Astrocyte of the spinal cord (primary cell): ENCODE data around the gene FCRLB.
A peak's percentile ranks its signal among the peaks of the same experiment; 100 is the strongest.

Experiments used
- DNase-seq: peaks from one replicate; pipeline ENCODE4 v3.0.0; 2011; ENCODE audit warnings: low read depth, low spot score
- H3K4me3 ChIP-seq: 2 replicates; pipeline ENCODE4 v1.5.1; 2011; ENCODE audit warnings: low read depth, mild to moderate bottlenecking, low read length, moderate library complexity
- in situ Hi-C: cut with HindIII; loops from 2 replicates; pipeline ENCODE4 v1.10.0; 2017; ENCODE audit warnings: low sequenced_read_pairs
- TF ChIP-seq, protein P1 (sequence below): IDR thresholded peaks from 2 replicates; pipeline ENCODE4 v1.5.1; 2012; ENCODE audit warnings: low read depth, mild to moderate bottlenecking, low read length, inconsistent platforms

FCRLB gene

DNA sequence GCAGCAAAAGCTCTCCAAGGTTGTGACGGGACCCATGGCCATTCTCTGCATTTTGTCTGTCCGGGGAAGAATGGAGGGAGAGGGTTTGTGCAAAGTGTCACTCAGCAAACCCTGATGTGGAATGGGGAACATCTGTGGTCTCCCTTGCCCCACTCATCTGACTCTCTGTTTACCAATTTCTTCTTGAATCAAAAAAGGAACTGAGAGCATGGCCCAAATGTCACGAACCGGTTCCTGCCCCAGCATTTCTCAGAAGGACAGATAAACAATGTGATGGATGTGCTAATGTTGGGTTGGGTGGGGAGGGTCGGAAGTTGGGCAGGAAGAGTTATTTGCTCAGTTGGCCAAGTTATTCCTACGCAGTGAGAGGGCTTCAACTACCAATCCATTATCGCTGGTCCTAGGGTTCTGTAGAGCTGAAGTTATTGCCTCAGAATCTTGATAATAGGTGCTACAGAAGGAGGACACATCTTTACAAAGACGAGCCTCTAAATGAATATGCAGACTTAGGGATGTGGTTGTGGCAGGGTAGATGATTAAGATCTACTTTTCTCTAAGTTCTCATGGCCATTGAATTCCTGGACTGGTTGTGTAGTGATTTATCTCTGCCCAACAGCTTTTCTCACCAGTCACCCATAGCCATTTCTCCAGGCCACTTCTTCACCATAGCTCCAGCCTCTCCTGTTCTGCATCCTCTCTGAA, 18.7 kb downstream of the FCRLB start:
- TF ChIP-seq, protein P1, sequence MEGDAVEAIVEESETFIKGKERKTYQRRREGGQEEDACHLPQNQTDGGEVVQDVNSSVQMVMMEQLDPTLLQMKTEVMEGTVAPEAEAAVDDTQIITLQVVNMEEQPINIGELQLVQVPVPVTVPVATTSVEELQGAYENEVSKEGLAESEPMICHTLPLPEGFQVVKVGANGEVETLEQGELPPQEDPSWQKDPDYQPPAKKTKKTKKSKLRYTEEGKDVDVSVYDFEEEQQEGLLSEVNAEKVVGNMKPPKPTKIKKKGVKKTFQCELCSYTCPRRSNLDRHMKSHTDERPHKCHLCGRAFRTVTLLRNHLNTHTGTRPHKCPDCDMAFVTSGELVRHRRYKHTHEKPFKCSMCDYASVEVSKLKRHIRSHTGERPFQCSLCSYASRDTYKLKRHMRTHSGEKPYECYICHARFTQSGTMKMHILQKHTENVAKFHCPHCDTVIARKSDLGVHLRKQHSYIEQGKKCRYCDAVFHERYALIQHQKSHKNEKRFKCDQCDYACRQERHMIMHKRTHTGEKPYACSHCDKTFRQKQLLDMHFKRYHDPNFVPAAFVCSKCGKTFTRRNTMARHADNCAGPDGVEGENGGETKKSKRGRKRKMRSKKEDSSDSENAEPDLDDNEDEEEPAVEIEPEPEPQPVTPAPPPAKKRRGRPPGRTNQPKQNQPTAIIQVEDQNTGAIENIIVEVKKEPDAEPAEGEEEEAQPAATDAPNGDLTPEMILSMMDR: no peak
- in situ Hi-C loops: loop anchor here (25.0 kb wide), 1 partner anchor 103 kb away; the partner anchor contains the start of gene FCGR3B
- DNase-seq: no peak
- H3K4me3 ChIP-seq: no peak overlapping the region

DNA sequence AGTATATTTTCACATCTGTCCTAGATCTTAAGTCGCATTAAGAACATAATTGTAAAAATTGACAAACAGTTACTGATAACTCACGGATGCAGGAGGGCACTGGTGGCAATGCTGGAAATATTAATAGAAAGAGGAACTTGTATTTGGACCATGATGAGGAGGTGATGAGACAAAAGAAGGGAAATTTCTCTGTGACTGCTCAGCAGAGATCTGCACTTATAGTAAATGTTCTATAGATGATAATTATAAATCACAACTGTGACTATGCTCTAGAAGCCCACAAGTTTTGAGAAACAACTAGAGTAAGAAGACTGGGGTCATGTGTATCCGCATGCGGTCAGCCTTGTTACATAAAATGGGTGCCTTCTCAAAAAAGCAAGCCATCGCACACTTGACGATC, 19.6 kb downstream of the FCRLB start:
- in situ Hi-C loops: loop anchor here (25.0 kb wide), 1 partner anchor 104 kb away; the partner anchor contains the start of gene FCGR3B
- DNase-seq: no peak
- TF ChIP-seq, protein P1: no peak
- H3K4me3 ChIP-seq: no peak overlapping the region

DNA sequence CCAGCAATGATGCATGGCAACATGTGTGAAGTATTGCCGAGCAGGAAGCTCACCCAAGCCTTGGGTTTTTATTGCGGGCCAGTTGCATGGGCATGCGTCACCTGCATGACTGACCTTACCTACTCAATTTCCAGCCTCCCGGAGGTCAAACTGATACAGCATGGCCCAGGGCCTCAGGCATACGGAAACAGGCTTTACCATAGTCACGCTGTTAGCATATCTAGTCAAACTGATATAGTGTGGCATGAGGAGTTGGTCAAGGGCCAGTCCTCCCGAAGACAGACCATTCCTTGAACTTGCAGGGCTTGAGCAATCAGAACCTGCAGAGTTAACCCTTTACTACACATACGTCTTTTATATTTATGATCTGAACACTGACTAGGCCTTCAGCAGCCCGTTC, 21.9 kb downstream of the FCRLB start:
- no peak for DNase-seq
- TF ChIP-seq, protein P1: no peak
- no peak overlapping the region for H3K4me3 ChIP-seq
- in situ Hi-C loops: loop anchor here (25.0 kb wide), 1 partner anchor 106 kb away; the partner anchor contains the start of gene FCGR3B

DNA sequence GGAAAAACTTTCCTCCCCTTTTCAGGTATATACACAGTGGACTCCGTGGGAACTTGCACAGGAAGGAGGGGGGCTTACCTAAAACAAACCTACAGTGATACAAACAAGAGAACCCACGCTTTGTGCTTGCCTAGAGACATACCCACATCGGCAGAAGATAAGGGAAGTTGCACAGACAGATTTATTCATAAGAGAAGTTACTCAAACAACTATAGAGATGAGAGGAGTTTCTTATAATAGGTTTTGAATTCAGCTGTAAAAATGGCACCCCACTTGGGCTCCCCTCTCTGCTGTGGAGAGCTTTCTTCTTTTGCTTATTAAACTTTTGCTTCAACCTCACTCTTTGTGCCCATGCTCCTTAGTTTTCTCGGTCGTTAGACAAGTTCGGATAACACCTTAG, 26.5 kb downstream of the FCRLB start:
- H3K4me3 ChIP-seq: no peak overlapping the region
- TF ChIP-seq, protein P1: no peak
- in situ Hi-C loops: loop anchor here (25.0 kb wide), 1 partner anchor 110 kb away; the partner anchor contains the start of gene FCGR3B
- no peak for DNase-seq

DNA sequence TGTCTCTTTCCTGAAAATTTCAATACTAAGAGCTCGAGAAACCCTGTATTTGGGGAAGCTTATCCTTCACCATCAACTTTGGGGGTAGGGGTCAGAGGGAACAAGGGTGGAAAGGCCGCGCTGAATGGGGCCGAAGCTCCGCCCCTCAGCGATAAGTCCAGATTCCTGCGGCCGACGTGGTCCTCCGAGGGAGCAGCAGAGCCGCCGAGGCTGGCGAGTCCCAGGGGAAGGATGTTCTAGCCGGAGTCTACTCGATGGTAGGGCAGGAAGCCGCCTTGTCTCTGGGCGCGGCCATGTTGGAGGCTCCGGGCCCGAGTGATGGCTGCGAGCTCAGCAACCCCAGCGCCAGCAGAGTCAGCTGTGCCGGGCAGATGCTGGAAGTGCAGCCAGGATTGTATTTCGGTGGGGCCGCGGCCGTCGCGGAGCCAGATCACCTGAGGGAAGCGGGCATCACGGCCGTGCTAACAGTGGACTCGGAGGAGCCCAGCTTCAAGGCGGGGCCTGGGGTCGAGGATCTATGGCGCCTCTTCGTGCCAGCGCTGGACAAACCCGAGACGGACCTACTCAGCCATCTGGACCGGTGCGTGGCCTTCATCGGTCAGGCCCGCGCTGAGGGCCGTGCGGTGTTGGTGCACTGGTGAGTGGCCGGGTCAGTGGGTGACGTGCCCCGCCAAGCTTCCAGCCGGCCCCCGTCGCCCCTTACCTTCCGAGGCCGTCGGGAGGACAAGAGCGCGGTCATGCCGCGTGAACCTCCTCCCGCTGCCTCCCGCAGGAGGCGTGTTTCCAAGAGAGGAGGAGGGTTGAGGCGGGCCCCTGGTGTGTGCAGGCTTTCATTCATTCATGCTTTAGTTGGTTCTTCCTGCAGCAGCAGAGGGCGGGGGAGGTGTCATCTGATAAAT, 28.4 kb downstream of the FCRLB start, which contains the start of gene DUSP12:
Gene DUSP12 (plus strand): TSS at position 278 of the 899 bp plus-strand sequence. CDS start 16 bp downstream, at position 294.
- DNase-seq: peak; percentile 96
- TF ChIP-seq, protein P1: peak; percentile 26

DNA sequence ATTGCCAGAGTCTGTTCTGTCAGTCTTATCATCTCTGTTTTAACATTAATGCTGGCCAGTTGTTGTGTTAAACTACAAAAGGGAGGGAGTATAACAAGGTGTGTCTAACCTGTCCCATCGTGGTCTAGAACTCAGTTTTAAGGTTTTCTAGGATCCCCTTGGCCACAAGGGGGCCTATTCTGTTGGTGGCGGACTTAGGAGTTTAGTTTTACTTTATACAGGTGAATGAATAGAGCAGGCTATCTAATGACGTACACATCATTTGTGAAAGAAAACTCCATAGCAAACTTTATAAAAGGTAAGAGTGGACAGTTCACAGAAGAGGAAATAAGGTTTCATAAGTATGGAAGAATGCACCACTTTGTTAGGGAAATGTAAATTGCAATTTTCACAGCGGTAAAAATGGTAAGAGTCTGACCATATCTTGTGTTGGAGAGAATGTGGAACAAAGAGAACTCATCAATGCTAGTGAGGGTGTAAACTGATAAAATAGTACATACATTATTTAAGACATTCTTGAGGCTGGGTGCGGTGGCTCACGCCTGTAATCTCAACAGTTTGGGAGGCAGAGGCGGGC, 42.3 kb downstream of the FCRLB start:
- TF ChIP-seq, protein P1: peak; percentile 55
- in situ Hi-C loops: no loop called here
- peak; percentile 14 for DNase-seq
- no peak overlapping the region for H3K4me3 ChIP-seq

More for the DNA sequence above, 28.4 kb downstream of the FCRLB start, which contains the start of gene DUSP12:
- in situ Hi-C loops: loop anchor here (25.0 kb wide), 1 partner anchor 112 kb away; the partner anchor contains the start of gene FCGR3B
- peak within 1 kb of the TSS; percentile 87 for H3K4me3 ChIP-seq
